WTC11 (cell line): ENCODE data around the gene MGST3. TPM values are rescaled to one million over a fixed set of nuclear protein-coding genes. Genes with fewer than 3 reads are reported as not detected.

Experiments
- ATAC-seq: fragments of 200-7000 bp; cut with Tn5 transposase; 2 replicates; pipeline ENCODE4 v1.10.0; 2021; ENCODE audit warnings: mild to moderate bottlenecking, moderate library complexity
- CTCF ChIA-PET: fragments of 300-600 bp; sonication (Branson Sonifier 250); formaldehyde crosslinking; loops from one replicate; lab custom pipeline; 2021; ENCODE audit warnings: antibody characterized with exemption; lab: Charles Lee
- POLR2A ChIA-PET: fragments of 350-600 bp; sonication (Branson Sonifier 250); formaldehyde crosslinking; loops from one replicate; lab custom pipeline; 2021; ENCODE audit warnings: antibody characterized with exemption; lab: Charles Lee
- DNase-seq: peaks from one replicate; pipeline ENCODE4 v3.0.0; 2021; ENCODE audit warnings: low spot score
- H3K27ac Mint-ChIP-seq: 2 replicates; pipeline ENCODE4 v1.8.0; 2021; ENCODE audit warnings: mixed read lengths
- H3K27me3 Mint-ChIP-seq: 2 replicates; pipeline ENCODE4 v1.8.0; 2021; ENCODE audit warnings: low read depth, mild to moderate bottlenecking, moderate library complexity, mixed read lengths
- H3K36me3 Mint-ChIP-seq: 2 replicates; pipeline ENCODE4 v1.8.0; 2021; ENCODE audit warnings: mixed read lengths
- H3K4me1 Mint-ChIP-seq: 2 replicates; pipeline ENCODE4 v1.8.0; 2022; ENCODE audit warnings: mixed read lengths
- H3K4me3 Mint-ChIP-seq: 2 replicates; pipeline ENCODE4 v1.8.0; 2021; ENCODE audit warnings: mild to moderate bottlenecking, moderate library complexity, mixed read lengths
- H3K9me3 Mint-ChIP-seq: 2 replicates; pipeline ENCODE4 v1.8.0; 2021; ENCODE audit warnings: mixed read lengths
- GRHL2 ChIP-seq: fragments of 250-450 bp; sonication (Bioruptor Pico); IDR thresholded peaks from 2 replicates; pipeline ENCODE4 v1.8.0; 2022; ENCODE audit warnings: mild to moderate bottlenecking, moderate library complexity; ENCODE audit not compliant: insufficient replicate concordance, severe bottlenecking
- JAZF1 ChIP-seq: fragments of 250-450 bp; sonication (Bioruptor Pico); IDR thresholded peaks from 2 replicates; pipeline ENCODE4 v1.9.0; 2021; ENCODE audit warnings: moderate library complexity, mild to moderate bottlenecking, inconsistent platforms
- JUN ChIP-seq: sonication (generic); formaldehyde crosslinking; IDR thresholded peaks from 2 replicates; pipeline ENCODE4 v1.8.0; 2023; ENCODE audit warnings: mild to moderate bottlenecking, missing genetic modification reagents
- ZNF317 ChIP-seq: sonication (generic); formaldehyde crosslinking; IDR thresholded peaks from 2 replicates; pipeline ENCODE4 v1.8.1; 2023; ENCODE audit warnings: low read depth, mild to moderate bottlenecking, moderate library complexity, missing genetic modification reagents, borderline replicate concordance
- total RNA-seq: library from RNA; stranded (reverse); gene quantifications from 3 replicates; pipeline ENCODE4 v1.2.3, GENCODE V29; 2021
- TF ChIP-seq, protein P1 (sequence below): sonication (generic); formaldehyde crosslinking; IDR thresholded peaks from 2 replicates; pipeline ENCODE4 v1.8.0; 2022; ENCODE audit warnings: missing genetic modification reagents
- TF ChIP-seq, protein P2 (sequence below): fragments of 200-600 bp; IDR thresholded peaks from 2 replicates; pipeline ENCODE4 v1.8.0; 2022; ENCODE audit warnings: antibody characterized with exemption
- TF ChIP-seq, protein P3 (sequence below): sonication (generic); formaldehyde crosslinking; IDR thresholded peaks from 2 replicates; pipeline ENCODE4 v1.8.0; 2022; ENCODE audit warnings: mild to moderate bottlenecking, missing genetic modification reagents
- TF ChIP-seq, protein P4 (sequence below): sonication (generic); formaldehyde crosslinking; IDR thresholded peaks from 2 replicates; pipeline ENCODE4 v1.8.1; 2022; ENCODE audit warnings: missing genetic modification reagents, borderline replicate concordance
- TF ChIP-seq, protein P5 (sequence below): sonication (generic); formaldehyde crosslinking; conservative IDR thresholded peaks from 2 replicates; pipeline ENCODE4 v1.8.1; 2023; ENCODE audit warnings: mild to moderate bottlenecking, low read depth, missing genetic modification reagents, moderate library complexity
- TF ChIP-seq, protein P6 (sequence below): fragments of 250-450 bp; sonication (Bioruptor Pico); IDR thresholded peaks from 2 replicates; pipeline ENCODE4 v1.9.0; 2021; ENCODE audit warnings: mild to moderate bottlenecking
- TF ChIP-seq, protein P7 (sequence below): sonication (generic); formaldehyde crosslinking; IDR thresholded peaks from 2 replicates; pipeline ENCODE4 v1.8.0; 2023; ENCODE audit warnings: missing genetic modification reagents, mild to moderate bottlenecking, borderline replicate concordance

The MGST3 gene
- total RNA-seq, 1 experiment from 2014 or later, result 137 TPM

DNA sequence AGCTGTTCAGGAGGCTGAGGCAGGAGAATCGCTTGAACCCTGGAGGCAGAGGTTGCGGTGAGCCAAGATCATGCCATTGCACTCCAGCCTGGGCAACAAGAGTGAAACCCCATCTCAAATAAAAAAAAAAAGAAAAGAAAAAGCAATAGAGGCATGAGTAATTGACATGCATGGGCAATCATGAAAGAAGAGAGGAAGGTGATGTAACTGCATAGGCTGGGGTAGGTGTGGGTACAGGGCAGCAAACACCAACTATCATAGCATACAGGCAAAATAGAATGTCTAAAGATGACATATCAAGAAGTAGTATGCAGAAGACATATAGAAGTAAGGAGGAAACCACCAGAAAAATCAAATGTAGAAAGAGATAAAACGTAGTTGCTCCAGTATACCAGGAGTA is 19.0 kb upstream of the MGST3 start (continued):
- TF ChIP-seq, protein P1, sequence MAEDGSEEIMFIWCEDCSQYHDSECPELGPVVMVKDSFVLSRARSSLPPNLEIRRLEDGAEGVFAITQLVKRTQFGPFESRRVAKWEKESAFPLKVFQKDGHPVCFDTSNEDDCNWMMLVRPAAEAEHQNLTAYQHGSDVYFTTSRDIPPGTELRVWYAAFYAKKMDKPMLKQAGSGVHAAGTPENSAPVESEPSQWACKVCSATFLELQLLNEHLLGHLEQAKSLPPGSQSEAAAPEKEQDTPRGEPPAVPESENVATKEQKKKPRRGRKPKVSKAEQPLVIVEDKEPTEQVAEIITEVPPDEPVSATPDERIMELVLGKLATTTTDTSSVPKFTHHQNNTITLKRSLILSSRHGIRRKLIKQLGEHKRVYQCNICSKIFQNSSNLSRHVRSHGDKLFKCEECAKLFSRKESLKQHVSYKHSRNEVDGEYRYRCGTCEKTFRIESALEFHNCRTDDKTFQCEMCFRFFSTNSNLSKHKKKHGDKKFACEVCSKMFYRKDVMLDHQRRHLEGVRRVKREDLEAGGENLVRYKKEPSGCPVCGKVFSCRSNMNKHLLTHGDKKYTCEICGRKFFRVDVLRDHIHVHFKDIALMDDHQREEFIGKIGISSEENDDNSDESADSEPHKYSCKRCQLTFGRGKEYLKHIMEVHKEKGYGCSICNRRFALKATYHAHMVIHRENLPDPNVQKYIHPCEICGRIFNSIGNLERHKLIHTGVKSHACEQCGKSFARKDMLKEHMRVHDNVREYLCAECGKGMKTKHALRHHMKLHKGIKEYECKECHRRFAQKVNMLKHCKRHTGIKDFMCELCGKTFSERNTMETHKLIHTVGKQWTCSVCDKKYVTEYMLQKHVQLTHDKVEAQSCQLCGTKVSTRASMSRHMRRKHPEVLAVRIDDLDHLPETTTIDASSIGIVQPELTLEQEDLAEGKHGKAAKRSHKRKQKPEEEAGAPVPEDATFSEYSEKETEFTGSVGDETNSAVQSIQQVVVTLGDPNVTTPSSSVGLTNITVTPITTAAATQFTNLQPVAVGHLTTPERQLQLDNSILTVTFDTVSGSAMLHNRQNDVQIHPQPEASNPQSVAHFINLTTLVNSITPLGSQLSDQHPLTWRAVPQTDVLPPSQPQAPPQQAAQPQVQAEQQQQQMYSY (CRISPR knock-in tag), result no peak
- TF ChIP-seq, protein P2, sequence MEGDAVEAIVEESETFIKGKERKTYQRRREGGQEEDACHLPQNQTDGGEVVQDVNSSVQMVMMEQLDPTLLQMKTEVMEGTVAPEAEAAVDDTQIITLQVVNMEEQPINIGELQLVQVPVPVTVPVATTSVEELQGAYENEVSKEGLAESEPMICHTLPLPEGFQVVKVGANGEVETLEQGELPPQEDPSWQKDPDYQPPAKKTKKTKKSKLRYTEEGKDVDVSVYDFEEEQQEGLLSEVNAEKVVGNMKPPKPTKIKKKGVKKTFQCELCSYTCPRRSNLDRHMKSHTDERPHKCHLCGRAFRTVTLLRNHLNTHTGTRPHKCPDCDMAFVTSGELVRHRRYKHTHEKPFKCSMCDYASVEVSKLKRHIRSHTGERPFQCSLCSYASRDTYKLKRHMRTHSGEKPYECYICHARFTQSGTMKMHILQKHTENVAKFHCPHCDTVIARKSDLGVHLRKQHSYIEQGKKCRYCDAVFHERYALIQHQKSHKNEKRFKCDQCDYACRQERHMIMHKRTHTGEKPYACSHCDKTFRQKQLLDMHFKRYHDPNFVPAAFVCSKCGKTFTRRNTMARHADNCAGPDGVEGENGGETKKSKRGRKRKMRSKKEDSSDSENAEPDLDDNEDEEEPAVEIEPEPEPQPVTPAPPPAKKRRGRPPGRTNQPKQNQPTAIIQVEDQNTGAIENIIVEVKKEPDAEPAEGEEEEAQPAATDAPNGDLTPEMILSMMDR, result no peak
- TF ChIP-seq, protein P3, sequence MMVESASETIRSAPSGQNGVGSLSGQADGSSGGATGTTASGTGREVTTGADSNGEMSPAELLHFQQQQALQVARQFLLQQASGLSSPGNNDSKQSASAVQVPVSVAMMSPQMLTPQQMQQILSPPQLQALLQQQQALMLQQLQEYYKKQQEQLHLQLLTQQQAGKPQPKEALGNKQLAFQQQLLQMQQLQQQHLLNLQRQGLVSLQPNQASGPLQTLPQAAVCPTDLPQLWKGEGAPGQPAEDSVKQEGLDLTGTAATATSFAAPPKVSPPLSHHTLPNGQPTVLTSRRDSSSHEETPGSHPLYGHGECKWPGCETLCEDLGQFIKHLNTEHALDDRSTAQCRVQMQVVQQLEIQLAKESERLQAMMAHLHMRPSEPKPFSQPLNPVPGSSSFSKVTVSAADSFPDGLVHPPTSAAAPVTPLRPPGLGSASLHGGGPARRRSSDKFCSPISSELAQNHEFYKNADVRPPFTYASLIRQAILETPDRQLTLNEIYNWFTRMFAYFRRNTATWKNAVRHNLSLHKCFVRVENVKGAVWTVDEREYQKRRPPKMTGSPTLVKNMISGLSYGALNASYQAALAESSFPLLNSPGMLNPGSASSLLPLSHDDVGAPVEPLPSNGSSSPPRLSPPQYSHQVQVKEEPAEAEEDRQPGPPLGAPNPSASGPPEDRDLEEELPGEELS (CRISPR knock-in tag), result no peak
- TF ChIP-seq, protein P4, sequence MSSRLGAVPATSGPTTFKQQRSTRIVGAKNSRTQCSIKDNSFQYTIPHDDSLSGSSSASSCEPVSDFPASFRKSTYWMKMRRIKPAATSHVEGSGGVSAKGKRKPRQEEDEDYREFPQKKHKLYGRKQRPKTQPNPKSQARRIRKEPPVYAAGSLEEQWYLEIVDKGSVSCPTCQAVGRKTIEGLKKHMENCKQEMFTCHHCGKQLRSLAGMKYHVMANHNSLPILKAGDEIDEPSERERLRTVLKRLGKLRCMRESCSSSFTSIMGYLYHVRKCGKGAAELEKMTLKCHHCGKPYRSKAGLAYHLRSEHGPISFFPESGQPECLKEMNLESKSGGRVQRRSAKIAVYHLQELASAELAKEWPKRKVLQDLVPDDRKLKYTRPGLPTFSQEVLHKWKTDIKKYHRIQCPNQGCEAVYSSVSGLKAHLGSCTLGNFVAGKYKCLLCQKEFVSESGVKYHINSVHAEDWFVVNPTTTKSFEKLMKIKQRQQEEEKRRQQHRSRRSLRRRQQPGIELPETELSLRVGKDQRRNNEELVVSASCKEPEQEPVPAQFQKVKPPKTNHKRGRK (CRISPR knock-in tag), result no peak
- TF ChIP-seq, protein P5, sequence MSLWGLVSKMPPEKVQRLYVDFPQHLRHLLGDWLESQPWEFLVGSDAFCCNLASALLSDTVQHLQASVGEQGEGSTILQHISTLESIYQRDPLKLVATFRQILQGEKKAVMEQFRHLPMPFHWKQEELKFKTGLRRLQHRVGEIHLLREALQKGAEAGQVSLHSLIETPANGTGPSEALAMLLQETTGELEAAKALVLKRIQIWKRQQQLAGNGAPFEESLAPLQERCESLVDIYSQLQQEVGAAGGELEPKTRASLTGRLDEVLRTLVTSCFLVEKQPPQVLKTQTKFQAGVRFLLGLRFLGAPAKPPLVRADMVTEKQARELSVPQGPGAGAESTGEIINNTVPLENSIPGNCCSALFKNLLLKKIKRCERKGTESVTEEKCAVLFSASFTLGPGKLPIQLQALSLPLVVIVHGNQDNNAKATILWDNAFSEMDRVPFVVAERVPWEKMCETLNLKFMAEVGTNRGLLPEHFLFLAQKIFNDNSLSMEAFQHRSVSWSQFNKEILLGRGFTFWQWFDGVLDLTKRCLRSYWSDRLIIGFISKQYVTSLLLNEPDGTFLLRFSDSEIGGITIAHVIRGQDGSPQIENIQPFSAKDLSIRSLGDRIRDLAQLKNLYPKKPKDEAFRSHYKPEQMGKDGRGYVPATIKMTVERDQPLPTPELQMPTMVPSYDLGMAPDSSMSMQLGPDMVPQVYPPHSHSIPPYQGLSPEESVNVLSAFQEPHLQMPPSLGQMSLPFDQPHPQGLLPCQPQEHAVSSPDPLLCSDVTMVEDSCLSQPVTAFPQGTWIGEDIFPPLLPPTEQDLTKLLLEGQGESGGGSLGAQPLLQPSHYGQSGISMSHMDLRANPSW (CRISPR knock-in tag), result no peak
- TF ChIP-seq JAZF1 (CRISPR knock-in tag), result no peak

DNA sequence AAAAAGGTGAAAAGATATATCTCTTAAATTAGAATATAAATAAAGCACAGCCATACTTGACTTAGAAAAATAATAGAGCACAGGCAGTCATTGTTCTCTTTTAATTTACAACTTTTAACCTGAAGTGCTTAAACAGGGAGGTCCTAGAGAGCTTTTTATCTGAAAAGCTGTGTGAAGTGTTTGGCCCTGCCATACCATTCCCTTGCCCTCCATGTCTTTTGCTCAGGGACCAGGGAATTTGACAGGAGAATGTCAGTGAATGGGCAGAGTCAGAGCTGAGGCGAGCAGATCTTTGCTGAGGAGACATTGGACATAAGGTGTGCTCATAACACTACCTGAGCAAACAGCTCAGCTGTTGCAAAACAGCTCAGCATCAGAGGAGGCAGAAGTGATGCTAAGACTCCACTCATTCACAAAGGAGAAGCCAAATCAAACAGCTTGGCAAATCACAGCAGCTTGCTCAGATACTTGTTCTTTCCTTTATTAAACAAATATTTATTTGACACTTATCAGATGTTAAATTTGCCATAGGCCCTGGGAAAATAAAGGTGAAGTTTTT is 14.9 kb upstream of the MGST3 start:
- peaks cover 10% of the 10 kb centered on the region for H3K36me3 Mint-ChIP-seq
- DNase-seq, result no peak
- H3K27me3 Mint-ChIP-seq, result 0 out of 2 replicates have a peak, but pooled peaks cover 3% of the 10 kb centered on the region
- ChIA-PET POLR2A (interaction anchor here (0.5 to 1.2 kb wide), 2 partner anchors 14 to 106 kb away, joined by 3 to 4 read pairs; partner anchors contain the start of gene MGST3), CTCF (interaction anchor here (1.0 to 1.9 kb wide), 2 partner anchors 14 to 70 kb away, joined by 3 to 6 read pairs; no protein-coding TSS in a partner anchor)
- H3K27ac Mint-ChIP-seq, result no peak overlapping the region
- no peak overlapping the region for H3K4me3 Mint-ChIP-seq
- peaks cover 14% of the 10 kb centered on the region for H3K9me3 Mint-ChIP-seq
- peak; percentile 62 for ATAC-seq
- H3K4me1 Mint-ChIP-seq, result peaks cover 17% of the 10 kb centered on the region
- TF ChIP-seq JAZF1 (CRISPR knock-in tag) (no peak), GRHL2 (CRISPR knock-in tag) (no peak), JUN (CRISPR knock-in tag) (no peak), ZNF317 (CRISPR knock-in tag) (no peak)
- TF ChIP-seq, protein P6, sequence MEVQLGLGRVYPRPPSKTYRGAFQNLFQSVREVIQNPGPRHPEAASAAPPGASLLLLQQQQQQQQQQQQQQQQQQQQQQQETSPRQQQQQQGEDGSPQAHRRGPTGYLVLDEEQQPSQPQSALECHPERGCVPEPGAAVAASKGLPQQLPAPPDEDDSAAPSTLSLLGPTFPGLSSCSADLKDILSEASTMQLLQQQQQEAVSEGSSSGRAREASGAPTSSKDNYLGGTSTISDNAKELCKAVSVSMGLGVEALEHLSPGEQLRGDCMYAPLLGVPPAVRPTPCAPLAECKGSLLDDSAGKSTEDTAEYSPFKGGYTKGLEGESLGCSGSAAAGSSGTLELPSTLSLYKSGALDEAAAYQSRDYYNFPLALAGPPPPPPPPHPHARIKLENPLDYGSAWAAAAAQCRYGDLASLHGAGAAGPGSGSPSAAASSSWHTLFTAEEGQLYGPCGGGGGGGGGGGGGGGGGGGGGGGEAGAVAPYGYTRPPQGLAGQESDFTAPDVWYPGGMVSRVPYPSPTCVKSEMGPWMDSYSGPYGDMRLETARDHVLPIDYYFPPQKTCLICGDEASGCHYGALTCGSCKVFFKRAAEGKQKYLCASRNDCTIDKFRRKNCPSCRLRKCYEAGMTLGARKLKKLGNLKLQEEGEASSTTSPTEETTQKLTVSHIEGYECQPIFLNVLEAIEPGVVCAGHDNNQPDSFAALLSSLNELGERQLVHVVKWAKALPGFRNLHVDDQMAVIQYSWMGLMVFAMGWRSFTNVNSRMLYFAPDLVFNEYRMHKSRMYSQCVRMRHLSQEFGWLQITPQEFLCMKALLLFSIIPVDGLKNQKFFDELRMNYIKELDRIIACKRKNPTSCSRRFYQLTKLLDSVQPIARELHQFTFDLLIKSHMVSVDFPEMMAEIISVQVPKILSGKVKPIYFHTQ (CRISPR knock-in tag), result no peak
- TF ChIP-seq, protein P7, sequence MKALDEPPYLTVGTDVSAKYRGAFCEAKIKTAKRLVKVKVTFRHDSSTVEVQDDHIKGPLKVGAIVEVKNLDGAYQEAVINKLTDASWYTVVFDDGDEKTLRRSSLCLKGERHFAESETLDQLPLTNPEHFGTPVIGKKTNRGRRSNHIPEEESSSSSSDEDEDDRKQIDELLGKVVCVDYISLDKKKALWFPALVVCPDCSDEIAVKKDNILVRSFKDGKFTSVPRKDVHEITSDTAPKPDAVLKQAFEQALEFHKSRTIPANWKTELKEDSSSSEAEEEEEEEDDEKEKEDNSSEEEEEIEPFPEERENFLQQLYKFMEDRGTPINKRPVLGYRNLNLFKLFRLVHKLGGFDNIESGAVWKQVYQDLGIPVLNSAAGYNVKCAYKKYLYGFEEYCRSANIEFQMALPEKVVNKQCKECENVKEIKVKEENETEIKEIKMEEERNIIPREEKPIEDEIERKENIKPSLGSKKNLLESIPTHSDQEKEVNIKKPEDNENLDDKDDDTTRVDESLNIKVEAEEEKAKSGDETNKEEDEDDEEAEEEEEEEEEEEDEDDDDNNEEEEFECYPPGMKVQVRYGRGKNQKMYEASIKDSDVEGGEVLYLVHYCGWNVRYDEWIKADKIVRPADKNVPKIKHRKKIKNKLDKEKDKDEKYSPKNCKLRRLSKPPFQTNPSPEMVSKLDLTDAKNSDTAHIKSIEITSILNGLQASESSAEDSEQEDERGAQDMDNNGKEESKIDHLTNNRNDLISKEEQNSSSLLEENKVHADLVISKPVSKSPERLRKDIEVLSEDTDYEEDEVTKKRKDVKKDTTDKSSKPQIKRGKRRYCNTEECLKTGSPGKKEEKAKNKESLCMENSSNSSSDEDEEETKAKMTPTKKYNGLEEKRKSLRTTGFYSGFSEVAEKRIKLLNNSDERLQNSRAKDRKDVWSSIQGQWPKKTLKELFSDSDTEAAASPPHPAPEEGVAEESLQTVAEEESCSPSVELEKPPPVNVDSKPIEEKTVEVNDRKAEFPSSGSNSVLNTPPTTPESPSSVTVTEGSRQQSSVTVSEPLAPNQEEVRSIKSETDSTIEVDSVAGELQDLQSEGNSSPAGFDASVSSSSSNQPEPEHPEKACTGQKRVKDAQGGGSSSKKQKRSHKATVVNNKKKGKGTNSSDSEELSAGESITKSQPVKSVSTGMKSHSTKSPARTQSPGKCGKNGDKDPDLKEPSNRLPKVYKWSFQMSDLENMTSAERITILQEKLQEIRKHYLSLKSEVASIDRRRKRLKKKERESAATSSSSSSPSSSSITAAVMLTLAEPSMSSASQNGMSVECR (CRISPR knock-in tag), result no peak
